Measurements from ENCODE around the gene ACSL1. TPM values are rescaled to one million over a fixed set of nuclear protein-coding genes. Genes with fewer than 3 reads are reported as not detected.

Gene ACSL1
- total and polyA plus RNA-seq, 9 of the 15 experiments (the other 6 are each of a cell fraction or from before 2014, with no cell fraction given) = 6.7 to 24.1 (median 15.0) TPM

- DNase-seq (ENCODE audit: extremely low read depth in 1 of 4, low spot score in 3 of 4) = peak in 2 of 4 experiments; percentile 22 to 32
- H3K9me3 ChIP-seq (replicated peaks; ENCODE audit: control insufficient read depth, insufficient read depth, low read depth, low read length) = no peaks in the 10 kb centered on the region
- H4K20me1 ChIP-seq (replicated peaks; ENCODE audit: control insufficient read depth, insufficient read depth, low read length) = no peaks in the 10 kb centered on the region
- no peaks in the 10 kb centered on the region for H3K36me3 ChIP-seq (ENCODE audit: control insufficient read depth, insufficient read depth, low read length)
- WGBS (ENCODE audit: insufficient coverage, low coverage, missing lambda C conversion rate) = 39% methylated on average over 8 of the region's 8 CpGs
- in situ Hi-C loops (cut with MboI) (no loop called here), intact Hi-C loops (cut with micrococcal nuclease) (no loop called here)
- H3K4me3 ChIP-seq = no peak overlapping the region
- no peak overlapping the region for H3K4me2 ChIP-seq (ENCODE audit: insufficient read depth, low read length)
- no peaks in the 10 kb centered on the region for H3K9me1 ChIP-seq (ENCODE audit: control insufficient read depth, insufficient read depth, low read length)
- POLR2A ChIA-PET = interaction anchor here (0.6 to 1.0 kb wide), 4 partner anchors 9 to 1813 kb away, joined by 3 to 4 read pairs (median 3); partner anchors contain the start of gene CENPU
- H3K79me2 ChIP-seq (ENCODE audit: control insufficient read depth, insufficient read depth, low read length) = no peaks in the 10 kb centered on the region
- no peaks in the 10 kb centered on the region for H3K27me3 ChIP-seq (ENCODE audit: control insufficient read depth in 2 of 2, insufficient read depth in 2 of 2, low read length in 2 of 2)
- TF ChIP-seq ZC3H8 (IDR thresholded peaks at IDR 0.05) = no peak
- TF ChIP-seq ZNF217 (CRISPR knock-in tag; IDR thresholded peaks at IDR 0.05) = no peak
- peak; percentile 49; the same call in 1 of the 2 replicates for TF ChIP-seq TFAP4 (CRISPR knock-in tag; IDR thresholded peaks at IDR 0.05; ENCODE audit: borderline replicate concordance)
- TF ChIP-seq CBFA2T3 (IDR thresholded peaks at IDR 0.05) = peak; percentile 24; the same call in 1 of the 2 replicates
- TF ChIP-seq TCF3 (CRISPR knock-in tag; IDR thresholded peaks at IDR 0.05) = 0 out of 2 replicates have a peak, but pooled peaks have one; percentile 28
- FAIRE-seq = no peak
- H3K27ac ChIP-seq (ENCODE audit: extremely low read depth, low read depth, low read length) = no peak overlapping the region
- peaks cover 18 to 19% of the 10 kb centered on the region in 2 experiments for H3K4me1 ChIP-seq (replicated peaks in 1 of 2; ENCODE audit: control insufficient read depth in 2 of 2, insufficient read depth in 2 of 2, low read length in 2 of 2)
- no TSS peak for BruUV-seq (replicated peaks)
- ATAC-seq = peak; percentile 36; the same call in 2 of the 3 replicates
- no peak overlapping the region for H3K9ac ChIP-seq (ENCODE audit: insufficient read depth in 1 of 2, low read depth in 2 of 2, low read length in 2 of 2)
- CTCF ChIA-PET (ENCODE audit: low intra/inter-chr PET ratio) = no interaction called here
- no peak overlapping the region for H2AFZ ChIP-seq (ENCODE audit: low read depth, low read length)
Observed at GRCh38 chr4:184750926-184751584, 74.7 kb downstream of the ACSL1 start.

Measured in K562 (cell line).